Hematopoietic multipotent progenitor cell treated with erythropoietin and hydrocortisone succinate and interleukin-3 and kit ligand, for 6 days (in vitro differentiated cells): ENCODE data around the gene ANP32A.

Experiments
- DNase-seq: peaks from one replicate; pipeline ENCODE4 v3.0.0-alpha.2; 2015

Gene ANP32A

DNA sequence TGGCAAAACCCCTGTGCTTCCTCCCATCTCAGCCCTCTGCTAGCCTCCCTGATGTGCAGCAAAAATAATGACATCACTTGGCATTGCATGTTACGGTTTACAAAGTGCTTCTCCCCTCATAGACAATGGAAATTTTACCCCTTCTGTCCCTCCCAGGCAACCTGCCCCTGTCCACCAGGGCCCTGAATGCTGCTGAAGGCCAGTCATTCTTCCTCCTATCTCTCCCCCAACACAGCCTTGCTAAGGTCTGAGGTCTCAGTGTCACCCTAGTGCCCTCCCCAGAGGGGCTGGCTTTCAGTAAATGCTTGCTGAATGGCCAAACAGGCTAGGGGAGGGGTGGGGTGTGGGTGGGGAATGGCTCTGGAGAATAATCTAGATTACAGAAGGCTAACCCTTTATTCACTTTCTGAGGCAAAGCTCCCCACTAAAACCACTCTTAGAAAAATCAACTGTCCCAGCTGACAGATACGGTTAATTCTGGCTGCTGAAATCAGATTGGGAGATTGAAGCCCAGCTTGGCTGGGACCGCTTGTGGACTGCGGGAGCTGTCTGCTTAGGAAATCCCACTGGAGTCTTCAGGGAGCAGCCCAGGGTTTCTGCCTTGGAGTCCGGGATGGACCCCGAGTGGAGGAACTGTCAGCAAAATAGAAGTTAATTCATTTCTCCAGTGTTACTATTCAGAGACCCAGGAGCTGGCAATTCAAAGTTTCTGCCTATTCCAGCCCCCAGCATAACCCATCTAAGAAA, 22.9 kb downstream of the ANP32A start:
- peak; percentile 91 for DNase-seq

DNA sequence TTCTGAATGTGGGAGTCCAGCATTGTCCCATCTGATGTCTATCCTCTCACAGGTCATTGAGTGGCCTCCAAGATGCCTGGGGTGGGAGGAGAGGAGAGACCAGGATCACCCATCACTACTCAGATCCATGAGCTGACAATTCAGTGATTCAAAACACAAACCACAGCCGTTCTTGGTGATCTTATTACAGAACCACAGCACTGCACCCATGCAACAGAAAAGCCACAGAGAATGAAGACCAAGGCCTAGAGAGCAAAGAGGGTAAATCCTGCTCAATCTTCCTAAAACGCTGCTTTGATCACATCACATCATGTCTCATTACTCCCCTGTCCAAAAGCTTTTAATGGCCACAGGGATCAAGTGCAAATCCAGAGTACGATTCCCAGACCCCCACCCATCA, 23.5 kb downstream of the ANP32A start:
- no peak for DNase-seq

DNA sequence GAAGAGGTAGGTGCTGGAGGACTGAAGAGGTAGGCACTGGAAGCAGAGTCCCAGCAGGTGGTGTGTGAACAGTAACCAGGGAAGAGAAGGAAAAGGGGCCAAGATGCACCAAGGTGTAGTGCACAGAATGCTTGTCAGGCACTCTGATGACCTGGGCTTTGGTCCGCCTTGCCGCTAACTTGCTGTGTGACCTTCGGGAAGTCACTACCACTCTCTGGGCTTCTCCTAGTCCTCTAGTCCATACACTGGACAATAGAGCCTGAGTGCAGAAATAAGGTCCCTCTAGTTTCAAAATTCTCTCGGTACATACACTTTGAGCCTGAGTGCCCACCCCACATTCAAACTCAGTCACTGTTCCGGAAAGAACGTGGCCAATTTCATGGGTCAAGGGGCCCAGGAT, 24.1 kb downstream of the ANP32A start:
- DNase-seq = no peak

DNA sequence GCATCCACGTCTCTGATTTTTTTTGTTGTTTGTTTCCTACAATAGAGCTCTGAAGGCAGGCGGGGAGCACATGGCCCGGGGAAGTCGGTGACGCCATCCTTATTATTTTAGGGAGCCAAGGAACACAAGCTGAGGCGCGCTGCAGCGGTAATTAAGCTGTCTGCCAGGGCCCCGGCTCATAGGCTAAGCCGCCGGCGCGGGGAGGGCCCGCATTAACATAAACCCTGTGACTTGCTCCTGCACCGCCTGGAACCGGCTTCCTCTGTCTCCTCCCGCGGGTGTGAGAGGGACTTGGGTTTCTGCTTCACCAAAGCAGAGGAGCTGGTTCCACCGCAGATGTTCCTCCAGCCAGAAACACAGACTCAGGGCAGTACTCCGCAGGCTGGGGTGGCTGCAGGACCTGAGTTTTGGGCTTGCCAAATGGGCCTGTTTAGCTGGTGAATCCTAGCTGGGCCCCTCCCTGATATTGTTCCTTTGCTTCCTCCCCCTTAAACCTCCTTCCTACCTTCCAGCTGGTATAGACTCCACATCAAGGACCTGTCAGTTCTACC, 25.3 kb downstream of the ANP32A start:
- DNase-seq = peak; percentile 89

DNA sequence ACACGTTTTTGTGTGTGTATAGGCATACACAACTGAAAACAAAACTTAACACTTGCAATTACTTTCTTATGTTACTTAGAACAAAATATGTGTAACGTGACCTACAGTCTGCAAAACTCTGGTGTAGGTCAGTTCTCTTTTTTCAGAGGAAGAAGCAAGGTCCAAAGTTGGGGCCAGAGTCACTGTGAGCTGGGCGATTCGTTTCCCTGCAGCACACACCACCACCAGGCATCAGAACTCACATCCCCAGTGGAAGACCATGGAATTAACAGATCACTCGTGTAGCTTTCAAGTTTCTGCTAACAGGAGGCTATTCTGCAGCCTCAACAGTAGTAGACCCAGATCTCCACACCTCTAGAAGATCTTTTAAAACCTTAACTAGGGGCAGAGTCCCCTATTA, 25.8 kb downstream of the ANP32A start:
- no peak for DNase-seq

DNA sequence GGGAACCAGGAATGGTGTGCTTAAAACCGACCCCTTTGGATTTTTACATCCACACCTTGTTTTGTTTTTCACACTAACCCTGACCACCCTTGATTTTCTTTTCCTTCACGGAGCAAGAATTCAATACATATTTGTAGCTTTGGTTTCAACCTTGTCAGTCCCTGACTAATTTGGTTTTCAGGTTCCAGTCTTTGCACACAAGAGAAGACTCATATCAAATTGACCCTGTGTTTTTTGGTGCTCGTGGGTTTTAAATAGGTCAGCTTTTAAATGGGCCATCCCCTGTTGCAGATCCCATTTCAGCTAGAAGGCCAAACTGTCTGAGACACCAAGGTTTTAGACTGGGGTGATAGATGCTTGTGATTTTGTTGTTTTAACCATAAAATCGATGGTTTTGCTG, 26.4 kb downstream of the ANP32A start:
- DNase-seq = no peak

DNA sequence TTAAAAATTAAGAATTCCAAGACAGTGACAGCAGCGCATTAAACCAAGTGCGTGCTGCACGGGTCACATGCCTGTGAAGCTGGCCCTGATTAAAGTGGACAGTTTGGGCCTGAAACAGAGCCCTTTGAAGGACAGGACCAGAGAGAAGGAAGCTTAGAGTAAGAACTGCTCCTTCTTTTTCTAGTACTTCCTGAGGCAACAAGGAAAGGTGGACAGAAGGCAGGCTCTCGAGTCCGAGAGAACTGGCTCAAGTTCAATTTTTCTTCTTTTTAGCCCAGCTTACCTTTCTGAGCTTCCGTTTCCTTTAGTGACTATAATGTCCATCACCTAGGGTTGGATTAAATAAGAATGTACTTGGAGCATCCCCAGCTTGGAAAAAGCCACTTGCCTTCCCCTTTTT, 26.9 kb downstream of the ANP32A start:
- DNase-seq = no peak

DNA sequence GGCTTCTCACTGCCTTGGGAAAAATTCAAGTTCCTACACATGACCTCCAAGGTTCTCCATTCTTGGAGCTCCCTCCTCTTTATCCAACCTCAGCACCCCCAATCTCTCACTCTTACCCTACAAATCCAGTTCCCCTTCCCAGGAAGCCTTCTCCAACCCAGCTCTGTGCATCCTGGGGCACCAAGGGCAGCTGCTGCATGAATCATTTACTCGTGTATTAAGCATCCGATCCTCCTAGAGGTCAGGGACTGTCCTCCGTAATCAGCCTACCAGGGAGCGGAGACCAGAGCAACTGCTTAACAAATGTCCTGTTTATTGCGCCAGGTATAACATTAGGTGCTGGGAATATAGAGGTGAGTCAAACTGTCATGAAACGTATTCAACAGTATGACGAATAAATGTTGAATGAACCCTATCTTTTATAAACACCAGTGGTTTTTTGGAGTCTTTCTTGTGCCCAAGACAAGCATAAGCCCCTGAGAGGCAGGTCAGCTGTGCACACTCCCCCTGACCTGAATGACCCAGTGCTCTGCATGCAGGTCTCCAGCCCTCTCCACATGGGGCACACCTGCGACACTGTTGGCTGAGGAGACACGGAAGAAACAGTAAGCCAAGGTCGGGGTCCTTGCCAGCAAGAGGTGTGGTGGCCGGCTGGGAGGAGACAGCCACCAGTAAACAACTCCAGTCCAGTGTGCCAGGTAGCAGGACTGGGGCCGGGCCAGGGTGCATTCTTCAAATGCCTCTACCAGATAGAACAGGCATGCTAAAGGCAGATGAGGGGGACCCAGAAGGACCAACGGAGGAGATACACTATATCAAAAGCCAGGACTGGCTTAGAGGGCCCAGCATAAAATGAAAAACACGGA, 27.6 kb downstream of the ANP32A start:
- no peak for DNase-seq

DNA sequence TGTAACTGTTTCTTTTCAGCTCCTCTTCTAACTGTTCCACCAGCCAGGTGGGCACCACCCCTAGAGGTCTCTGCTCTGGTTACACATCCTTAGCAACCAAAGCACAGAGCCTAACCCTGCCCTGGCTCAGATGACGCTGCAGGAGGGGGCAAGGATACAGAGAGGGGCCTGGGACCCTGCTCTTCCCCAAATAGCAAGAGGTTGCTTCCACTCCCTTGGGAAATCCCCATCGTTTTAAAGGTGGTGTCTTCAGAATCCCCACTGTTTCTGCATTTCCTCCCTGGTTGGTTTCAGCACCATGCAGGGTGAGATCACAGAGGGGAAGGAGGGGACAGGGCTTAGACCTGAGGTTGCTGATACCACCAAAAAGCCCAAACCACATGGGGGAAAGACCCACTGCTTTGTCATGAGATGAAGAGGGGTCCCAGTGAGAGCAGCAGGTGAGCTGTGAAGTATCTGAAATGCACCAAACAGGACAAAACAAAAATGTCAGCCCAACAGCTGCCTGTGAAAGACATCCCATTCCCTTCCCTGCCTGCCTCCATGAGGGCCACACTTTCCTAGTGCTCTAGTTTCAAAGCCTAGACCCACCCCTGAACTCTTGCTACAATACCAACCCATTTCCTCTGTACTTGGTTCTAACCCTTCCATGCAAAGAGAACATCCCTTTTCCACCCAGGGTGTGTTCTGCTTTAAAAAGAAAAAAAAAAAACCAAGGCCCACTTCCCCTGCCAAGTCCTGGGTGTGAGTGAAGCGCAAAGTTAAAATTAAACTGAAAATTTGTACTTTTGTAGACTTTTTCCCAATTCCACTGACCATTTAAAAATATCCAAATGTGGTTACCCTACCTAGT, 29.0 kb downstream of the ANP32A start:
- no peak for DNase-seq

DNA sequence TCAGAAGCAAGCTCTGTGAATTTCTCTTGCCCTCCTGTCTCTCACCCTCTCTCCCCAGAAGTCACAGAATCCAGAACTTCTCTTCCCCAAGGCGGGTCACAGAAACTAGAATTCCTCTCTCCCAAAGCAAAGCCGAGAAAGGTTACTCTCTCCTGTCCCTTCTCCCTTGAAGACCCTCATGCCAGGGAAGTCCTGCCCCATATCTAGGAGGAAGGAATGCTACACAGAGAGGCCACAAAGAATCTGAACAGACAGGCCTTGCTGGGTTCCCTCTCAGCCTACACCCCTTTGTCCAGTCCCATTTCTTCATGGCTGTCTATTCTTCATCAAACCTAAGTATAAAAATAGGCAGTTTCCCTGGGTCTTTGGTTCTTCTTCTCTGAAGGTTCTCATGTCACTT, 29.8 kb downstream of the ANP32A start:
- DNase-seq = no peak

DNA sequence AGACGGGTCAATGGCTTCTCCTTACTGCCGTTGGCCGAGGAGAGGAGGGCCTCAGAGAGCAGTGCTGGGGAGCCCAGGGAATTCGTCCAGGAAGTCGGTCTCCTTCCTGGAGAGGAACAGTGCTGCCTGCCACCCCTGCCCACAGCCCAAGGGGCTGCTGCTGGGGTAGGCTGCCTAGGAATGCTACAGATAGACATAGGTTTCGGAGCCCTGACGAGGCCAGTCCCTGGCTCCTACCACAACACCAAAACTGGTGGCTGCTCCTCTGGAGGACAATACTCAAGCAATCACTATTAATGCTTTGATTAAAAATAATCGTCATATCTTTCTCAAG, 30.5 kb downstream of the ANP32A start:
- no peak for DNase-seq

DNA sequence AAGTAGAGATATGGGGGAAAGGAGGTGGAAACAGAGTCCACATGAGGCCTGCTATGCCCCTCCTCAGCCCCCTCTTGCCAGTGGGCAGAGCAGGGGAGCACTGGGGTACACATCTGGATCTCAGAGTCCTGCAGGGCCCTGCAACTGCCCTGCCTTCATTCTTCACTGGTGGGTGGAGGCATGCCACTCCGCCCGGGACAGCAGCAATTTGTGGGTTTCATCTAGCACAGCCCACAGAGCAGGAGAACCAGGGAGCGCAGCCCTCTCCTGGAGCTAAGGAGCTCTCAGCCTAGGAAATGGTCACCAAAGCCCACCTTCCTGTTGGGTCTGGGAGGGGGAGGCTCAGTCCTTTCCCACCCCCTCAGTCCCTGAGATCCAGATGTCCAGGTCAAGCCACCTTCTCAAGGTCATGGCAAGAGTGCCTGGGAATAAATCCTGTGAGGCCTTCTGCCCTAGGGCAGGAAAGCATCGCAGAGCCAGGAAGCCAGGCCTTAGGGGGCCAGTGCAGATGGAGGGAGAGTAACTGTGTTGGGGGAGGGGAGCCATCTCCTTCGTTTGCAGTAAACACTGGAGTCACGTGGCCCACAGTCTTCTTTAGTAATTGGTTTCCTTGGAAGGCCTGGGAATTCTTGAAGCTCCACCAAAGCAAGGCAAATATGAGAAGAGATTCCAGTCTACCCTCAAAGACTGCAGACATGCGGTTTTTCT, 31.0 kb downstream of the ANP32A start:
- no peak for DNase-seq

DNA sequence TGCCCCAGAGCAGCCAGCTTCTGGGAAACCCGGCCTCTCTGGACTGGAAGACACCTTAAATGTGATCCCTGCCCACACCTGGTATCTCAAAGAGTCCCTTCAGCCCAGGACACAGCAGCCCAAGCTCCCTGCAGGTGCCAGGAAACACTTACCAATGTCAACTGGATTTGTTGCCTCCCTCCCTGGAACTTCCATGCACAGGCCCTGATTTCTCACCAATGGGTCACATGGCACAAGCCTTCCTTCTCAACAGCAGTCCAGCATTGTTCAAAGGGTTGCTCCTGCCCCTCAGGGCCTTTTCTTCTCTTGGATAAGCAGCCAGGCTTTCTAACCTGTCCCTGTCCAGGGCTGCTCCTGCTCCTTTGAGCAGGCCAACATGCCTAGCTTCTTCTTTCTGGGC, 31.6 kb downstream of the ANP32A start:
- no peak for DNase-seq

DNA sequence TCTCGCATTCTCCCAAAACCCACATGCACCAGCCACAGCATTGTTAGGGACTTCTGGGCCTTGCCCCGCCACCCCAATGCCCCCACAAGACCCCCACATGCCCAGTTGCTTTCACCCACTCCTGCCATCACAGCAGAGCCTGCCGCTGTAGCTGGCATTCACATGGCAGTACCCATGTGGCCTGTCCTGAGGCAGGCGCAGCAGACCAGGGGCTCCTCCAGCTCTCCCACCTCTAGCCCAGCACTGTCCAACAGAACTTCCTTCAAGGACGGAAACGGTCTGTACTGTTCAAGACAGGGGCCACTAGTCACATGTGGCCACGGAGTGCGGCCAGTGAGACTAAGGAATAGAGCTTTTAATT, 32.5 kb downstream of the ANP32A start:
- no peak for DNase-seq

DNA sequence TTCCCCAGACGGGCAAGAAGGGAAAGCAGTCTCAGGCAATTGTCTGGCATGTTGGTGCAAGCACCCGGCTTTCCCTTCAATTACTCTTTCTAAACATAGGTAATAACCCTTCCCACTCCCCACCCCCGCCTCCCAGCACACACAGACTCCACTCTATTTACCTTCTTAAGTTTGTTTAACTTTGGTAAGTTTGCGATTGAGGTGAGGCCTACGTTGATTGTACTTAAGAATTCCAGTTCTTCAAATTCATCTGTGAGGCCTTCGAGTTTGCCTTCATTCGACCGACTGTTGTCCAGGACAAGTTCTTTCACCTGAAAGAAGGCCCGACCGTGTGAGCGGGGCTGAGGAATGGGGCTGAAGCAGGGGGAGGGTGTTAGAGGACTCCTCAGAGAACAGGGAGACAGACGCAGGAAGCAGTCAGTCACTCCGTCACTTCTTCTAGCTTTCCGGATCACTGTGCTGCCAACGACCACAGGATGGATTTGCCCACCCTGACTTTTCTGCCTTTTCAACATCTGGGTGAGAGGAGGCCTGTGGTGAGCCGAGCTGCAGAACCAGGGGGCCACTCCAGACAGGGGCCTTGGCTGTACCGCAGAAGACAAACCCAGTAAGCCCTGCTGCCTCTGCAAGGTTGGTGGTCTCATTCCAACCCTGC, 33.0 kb downstream of the ANP32A start:
- no peak for DNase-seq

DNA sequence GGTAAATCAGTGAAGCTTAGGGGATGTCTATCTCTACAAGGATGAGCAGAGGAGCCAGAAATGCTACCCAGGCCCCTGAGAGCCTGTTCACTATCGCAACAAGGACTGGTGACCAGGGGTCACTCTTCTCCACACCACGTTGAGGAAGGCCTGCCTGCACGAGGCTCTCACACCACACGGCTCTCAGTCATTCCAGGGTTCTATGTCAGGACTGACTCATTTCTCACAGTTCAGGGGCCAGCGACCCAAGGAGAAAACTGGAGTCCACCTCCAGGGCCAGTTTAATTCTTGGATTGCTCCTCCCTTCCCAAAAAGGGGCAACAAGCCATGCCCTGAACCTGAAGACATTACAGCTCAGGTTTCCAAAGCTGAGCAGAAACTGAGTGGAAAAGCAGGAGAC, 33.9 kb downstream of the ANP32A start:
- DNase-seq = no peak

DNA sequence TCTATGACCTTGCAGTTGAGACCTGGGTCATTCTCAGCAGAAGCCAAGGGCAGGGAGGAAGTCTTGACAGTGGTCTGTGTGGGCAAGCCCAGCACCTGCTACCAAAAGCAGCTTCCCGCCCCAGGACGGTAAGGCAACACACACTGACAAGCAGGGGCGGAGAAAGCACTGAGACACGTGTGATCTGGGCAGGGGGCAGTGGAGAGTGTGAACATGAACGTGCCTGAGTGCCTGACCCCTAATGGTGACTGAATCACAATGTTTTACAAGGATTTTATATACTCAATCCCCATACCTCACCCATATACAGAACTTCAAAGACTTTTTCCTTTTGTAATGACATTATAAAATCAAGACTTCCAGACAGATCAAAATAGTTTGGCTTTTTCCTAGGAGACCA, 35.2 kb downstream of the ANP32A start:
- no peak for DNase-seq

DNA sequence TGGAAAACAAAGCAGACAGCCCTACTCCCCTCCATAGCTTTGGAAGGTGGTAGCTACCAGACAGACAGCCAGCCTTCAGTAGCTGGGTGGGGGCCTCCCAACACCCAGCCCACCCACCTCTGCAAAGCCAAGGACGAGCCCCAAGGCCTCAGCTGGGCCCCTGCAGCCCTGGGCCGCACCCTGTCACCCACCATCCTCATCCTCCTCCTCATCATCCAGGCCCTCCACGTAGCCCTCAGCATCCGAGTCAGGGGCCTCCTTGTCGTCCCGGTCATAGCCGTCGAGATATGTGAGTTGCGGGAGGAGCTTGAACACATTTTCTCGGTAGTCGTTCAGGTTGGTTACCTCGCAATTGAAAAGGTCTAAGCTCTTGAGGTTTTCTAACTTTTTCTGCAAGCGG, 36.5 kb downstream of the ANP32A start:
- DNase-seq = no peak

DNA sequence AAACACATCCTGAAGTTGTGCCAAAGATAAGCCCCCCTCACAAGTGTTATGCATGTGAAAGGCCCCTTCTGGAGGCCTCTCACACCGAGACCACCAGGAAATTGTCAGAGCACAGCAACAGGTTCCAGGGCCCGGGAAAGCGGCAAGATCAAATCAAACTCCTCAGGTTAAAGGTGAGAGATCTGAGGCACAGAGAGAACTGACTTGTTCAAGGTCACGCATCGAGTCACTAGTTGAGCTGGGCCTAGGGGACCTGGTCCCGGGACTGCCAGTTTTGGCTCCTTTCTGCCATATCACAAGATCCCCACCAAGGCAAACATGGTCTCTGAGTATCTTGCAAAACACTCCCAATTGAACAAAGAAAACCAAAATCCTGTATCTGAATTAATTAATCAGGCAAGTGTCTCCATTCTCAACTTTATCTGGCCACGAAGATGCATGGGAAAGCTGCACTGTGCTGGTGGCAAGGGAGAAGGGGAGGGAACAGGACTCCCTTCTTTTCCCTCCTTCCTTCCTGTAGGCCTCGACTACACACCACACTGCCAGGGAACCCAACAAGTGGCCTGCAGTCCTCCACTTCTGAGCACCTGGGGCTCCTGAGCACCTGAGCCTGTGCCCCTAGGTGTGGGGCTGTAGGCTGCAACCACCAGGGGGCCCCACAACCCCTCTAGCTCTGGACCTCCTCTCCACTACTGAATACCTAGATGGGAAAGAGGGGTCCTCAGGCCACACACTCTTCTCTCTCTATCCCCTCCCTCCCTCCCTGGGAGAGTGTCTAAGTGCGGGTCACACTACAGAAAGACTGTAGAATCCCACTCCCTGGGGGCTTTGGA, 37.3 kb downstream of the ANP32A start:
- DNase-seq = peak; percentile 74

DNA sequence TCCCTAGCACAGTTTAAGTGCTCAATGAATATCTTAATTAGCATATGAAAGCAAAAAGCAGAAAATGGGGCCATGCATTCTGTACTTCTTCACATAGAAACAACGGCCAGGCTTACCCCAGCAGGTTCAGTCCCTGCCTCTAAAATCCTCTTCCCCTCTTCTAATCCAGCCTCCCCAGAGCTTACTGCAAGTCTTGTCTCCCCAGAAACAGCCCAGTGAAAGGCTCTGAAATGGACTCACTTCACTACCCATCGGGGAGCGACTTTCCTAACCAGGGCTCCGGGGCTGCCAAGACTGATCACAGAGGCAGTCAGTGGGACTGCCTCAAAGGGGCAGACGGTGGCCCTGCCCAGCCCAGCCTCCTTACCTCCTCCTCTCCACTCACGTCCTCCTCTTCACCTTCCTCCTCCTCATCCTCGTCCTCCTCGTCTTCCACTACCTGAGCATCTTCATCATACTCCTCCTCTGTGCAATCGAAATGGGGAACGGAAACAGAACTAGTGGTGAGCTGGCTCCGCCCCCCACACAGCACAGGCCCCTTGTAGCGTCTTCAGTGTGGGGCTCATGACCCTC, 38.0 kb downstream of the ANP32A start:
- DNase-seq = no peak
